ENCODE results near the gene TNS4. TPM values are rescaled to one million over a fixed set of nuclear protein-coding genes. Genes with fewer than 3 reads are reported as not detected.

The TNS4 gene
- polyA plus RNA-seq, 1 donor, result 0.14 TPM

- DNase-seq, result no peak
Measured at GRCh38 chr17:40431231-40431602, 70.2 kb downstream of the TNS4 start.

- no peak for DNase-seq
Measured at GRCh38 chr17:40430272-40431230, 70.9 kb downstream of the TNS4 start.

- no peak for DNase-seq
Measured at GRCh38 chr17:40427002-40427491, 74.4 kb downstream of the TNS4 start.

Other genes starting within 250 kb of the TNS4 start
- 10.8 TPM for gene CDC6, start 213.7 kb downstream of the TNS4 start, polyA plus RNA-seq (ENCODE audit: insufficient read length)
- 76.3 TPM for gene RARA, start 192.4 kb downstream of the TNS4 start, polyA plus RNA-seq (ENCODE audit: insufficient read length)
- gene GJD3, start 136.9 kb downstream of the TNS4 start, polyA plus RNA-seq (ENCODE audit: insufficient read length), result 0.43 TPM
- gene TOP2A, start 83.7 kb downstream of the TNS4 start, polyA plus RNA-seq (ENCODE audit: insufficient read length), result 45.8 TPM
- gene IGFBP4, start 58.2 kb downstream of the TNS4 start, polyA plus RNA-seq (ENCODE audit: insufficient read length), result 240 TPM
- gene CCR7, start 63.8 kb upstream of the TNS4 start, polyA plus RNA-seq (ENCODE audit: insufficient read length), result 0.49 TPM
- gene SMARCE1, start 146.2 kb upstream of the TNS4 start, polyA plus RNA-seq (ENCODE audit: insufficient read length), result 113 TPM
- 0.08 TPM for gene KRT222, start 163.6 kb upstream of the TNS4 start, polyA plus RNA-seq (ENCODE audit: insufficient read length)
- gene KRT24, start 202.1 kb upstream of the TNS4 start, polyA plus RNA-seq (ENCODE audit: insufficient read length), result not detected